NOMO-1 (cell line): ENCODE measurements around the gene FBN2.
"Not testable (repeated sequence)": the region's sequence is repeated elsewhere in the genome, so short reads cannot be mapped to it uniquely, and the experiment has no call there.

Source experiments
- DNase-seq, 2 experiments: peaks; one replicate each; lab custom pipeline; 2025; ENCODE audit not compliant: unreplicated experiment in 2 of 2; lab: John Stamatoyannopoulos, UW

FBN2 gene

DNA sequence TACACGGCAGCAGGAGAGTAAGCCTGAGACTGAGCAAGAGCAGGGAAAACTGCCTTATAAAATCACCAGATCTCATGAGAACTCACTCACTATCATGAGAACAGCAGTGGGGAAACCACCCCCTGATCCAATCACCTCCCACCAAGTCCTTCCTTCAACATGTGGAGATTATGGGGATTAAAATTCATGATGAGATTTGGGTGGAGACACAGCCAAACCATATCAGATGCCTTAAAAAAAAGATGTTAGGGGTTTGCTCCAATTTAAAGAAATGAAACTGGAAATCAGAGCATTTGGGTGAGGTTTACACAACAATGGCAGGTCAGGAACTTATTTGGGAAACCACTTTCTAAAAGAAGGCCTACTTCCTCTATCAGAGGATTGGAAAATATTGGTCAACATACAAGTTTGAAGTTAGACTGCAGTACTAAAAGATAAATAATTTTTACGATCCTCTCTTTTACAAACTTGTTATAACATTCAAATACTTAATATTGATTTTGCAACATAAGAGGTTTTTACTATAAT is 105.1 kb downstream of the FBN2 start:
- DNase-seq = peak; percentile 40 to 88

DNA sequence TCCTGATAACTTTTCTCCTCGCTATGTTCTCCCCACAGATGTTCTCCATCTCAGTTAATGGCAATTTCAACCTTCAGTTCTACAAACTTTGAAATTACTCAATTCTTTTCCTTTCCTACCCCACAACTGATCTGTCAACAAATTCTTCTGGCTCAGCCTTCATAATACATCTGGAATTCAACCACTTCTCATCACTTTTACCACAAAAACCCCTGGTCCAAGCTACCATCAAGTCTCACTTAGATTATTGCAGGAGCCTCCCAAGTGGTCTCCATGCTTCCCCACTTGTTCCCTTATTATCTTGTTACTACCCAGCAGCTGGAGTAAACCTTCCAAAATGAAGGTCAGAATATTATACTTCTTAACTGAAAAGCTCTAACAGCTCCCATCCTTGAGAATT is 110.1 kb downstream of the FBN2 start:
- DNase-seq = no peak

DNA sequence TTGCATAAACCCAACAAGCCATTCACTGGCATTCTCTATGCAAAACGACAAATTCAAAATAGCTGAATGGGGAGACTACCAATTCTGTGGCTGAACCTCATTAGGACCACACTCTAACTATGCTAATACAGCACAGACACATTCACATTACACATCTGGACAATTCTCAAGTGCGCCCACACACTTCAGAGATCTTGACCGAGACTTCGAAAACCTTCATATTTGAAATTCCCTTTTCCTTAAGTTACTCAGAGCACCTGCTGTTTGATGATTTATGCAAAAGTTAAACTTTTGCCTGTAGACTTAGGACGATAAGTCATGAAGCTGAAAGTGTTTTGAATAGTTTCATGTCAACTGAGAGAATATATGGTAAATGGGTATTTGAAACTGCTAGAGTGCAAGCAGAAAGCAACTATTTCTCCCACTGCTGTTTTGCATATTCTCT is 111.9 kb downstream of the FBN2 start:
- no peak for DNase-seq

DNA sequence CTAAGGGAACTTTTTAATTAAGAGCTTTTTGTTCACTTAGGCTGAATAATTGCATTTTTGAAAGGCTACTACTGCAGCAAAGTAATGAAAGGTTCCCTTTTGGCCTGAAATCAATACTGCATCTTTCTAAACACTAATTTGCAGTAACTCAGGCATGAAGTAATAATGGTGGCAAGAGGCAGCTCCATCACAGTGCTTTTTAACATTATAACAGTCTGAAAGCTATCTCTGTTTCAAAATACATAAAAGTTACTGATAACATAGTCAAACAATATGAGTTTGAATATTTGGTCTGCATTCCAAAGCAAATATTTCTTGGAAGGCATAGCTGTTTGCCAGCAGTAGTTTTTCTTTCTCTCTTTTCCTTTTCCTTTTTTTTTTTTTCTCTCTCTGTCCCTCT is 113.4 kb downstream of the FBN2 start:
- no peak for DNase-seq

DNA sequence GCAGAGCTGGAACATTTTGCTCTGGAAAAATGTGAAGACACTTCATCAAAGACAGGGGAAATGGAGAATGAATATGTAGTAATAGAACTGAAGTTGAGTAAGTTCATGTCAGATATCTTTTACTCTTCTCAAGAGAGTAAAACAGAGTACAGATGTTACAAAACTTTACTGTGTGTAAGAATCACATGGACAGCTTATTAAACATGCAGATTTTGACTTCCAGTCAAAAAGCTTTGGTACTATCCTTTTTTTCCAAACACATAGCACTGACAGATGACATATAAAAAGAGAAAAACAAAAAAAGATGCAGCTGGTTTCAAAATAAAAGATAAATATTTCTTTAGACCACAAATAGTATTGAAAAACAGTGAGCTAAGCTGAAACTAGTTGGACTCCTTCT is 115.4 kb downstream of the FBN2 start:
- no peak for DNase-seq

DNA sequence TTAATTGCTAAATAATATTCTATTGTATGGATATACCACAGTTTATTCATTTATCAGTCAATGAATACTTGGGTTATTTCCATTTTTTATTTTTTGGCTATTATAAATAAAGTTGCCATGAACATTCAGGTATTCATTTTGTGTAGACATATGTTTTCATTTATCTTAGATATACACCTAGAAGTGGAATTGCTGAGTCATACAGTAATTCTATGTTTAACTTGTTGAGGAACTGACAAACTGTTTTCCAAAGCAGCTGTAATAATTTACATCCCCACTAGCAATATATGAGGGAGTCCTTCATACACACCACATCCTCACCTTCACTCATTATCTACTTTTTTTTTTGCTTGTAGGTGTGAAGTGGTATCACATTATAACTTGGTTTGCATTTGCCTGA is 123.6 kb downstream of the FBN2 start:
- DNase-seq = no peak

DNA sequence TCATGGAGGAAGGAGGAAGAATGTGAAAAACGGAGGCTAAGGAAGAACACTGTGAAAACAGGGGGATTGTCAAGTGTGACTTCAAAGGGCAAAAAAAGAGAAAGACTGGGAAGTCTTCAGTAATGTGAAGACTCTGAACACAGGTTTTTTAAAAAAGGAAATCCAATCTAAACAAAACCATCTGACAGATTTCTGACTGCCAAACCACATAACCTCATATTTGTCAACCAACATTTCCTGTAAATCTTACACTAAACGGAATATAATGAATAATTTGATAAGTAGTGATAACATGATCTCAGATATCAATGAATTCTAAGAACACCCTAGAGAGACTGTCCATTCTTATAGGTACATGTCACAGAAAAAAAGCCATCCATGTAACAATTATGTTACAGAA is 124.7 kb downstream of the FBN2 start:
- no peak for DNase-seq

DNA sequence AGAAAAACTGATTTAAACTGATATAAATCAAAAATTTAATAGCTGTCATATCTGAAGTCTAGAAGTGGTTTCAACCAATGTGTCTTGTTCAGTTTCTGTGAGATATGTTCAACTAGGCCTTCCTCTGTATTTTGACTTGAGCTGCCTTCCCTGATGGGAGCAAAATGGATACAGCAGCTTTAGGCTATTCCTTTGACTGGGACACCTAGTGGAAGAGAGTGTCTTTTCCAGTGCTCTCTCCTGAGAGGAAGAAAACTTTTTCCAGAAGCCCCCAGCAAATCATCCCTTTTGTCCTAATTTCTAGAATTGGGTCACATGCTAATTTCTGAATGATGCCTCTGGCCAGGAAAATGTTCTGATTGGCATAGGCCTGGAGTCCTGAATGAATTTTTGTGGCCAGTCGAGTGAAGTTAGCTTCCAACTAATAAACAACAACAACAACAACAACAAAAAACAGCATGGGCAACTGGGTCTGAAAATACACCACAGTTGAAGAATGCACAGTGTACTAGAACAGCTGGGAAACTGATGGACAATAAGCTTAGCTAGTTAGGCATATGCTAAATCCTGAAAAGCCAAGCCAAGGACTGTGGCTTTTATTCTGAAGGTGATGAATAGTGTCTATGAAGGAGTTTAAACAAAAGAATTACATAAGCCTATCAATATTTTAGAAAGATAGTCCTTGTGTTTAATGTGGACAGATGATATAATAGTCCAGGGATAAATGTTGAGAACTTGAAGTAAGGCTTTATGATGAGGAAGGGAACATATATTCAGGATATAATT is 125.7 kb downstream of the FBN2 start:
- DNase-seq = no peak

DNA sequence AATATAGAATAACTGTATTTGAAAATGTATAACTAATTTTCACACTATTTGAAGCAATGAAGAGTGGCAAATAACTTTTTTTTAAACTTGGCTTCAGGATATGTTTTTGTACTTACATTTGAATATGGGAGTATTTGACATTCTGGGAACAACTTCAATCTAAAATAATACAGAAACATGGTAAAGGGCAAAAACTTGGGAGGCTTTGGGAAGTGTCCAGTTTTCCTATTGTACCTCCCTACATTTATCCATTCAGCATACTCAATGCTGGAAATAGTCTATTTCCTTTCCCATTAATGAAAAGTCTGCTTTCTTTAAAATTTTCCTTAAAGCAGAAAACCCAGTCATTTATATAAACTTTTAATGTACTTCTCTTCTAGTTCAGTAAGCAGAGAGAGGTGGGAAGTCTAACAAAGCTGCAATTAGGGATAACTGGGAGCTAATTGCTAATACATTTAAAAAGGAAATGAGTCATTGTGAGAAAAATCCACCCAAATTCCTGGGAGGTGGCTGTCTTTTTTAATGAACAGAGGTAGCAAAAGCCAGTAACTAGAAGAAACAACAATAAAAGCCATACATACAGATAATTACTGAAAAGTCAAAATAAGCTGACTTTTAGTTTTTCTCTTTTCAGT is 128.8 kb downstream of the FBN2 start:
- DNase-seq = no peak

DNA sequence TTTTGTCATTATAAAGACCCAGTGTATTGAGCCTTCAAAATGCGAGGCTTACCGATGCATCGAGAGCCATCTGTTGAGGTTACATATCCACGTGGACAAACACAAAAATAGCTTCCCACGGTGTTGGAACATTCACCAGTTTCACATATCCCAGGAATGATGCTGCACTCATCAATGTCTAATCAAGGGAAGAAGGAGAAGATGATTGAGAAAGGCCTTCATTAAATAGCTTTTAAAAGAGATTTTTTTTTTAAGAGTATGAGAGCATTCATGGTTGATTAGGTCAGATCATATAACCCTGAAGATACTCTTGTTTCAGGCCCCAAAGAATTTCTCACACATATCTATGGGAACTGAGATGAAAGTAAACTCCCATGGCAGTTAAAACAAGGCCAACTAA is 129.4 kb downstream of the FBN2 start:
- no peak for DNase-seq

DNA sequence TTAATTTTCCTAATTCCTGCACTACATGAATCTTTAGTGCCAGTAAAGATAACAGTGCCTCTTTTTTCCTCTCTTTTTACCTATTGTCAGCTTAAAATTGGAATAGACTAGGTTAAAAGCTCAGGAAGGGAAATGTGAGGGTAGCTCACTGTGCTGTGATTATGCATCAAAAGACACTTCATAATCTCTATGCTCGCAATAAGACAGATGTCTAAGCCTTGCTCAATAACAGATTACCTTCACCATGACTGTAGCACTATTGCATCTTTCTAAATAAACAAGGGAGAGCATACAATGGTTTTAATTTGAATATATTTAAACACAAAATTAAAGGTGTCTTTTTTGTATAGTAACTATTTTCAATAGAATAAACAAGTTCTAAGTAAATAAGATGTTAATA is 130.1 kb downstream of the FBN2 start:
- DNase-seq = no peak

DNA sequence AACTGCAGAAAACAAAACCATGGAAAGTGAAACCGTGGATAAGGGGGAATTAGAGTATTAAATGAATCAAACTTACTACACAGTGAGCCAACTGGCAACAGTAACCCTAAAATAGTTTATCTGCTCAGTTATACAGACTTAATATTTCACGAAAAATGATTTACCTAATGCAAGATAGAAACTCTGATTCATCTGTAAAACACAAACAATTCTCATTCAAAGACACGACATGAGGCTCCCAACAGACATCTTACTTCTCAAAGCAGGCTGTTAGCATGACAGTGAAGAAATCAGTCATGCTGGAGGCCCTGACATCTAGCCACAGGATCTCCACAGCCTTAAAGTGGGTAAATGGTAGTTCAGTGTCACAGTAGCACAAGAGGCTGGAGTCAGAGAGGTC is 131.2 kb downstream of the FBN2 start:
- no peak for DNase-seq

DNA sequence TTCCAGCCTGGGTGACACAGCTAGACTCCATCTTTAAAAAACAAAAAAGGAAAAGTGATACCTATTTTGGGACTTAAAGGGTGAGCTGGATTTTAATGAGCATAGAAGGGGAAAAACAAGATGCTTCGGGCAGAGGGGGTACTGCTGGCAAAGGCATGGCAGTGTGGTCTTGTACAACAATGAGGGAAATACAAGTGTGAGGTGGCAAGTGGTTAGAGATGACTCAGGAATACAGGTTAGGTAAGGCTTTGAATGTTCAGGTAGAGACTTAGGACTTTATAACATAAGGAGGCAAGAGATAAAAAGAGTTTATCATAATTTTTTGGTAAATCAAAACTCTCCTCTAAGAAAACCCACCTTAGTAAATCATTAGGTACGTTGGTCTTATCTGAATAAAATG is 132.9 kb downstream of the FBN2 start:
- DNase-seq = no peak

DNA sequence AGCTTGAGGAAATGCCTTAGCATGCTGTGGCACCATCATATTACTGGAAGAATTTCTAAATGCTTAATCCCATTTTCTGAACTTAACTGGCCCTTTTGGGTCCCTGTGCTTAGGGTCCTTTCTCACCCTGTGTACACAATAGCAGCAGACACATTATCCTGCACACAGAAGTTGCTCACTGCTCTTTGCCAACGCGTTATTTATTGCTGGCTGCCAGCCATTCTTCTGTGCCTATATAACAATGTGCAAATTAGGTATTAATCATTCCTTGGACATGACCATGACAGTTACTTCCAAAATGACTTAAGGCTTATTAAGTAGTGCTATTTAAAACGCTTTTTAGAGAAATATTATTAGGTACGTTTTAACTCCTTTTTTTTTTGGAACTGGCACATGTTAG is 134.7 kb downstream of the FBN2 start:
- no peak for DNase-seq

DNA sequence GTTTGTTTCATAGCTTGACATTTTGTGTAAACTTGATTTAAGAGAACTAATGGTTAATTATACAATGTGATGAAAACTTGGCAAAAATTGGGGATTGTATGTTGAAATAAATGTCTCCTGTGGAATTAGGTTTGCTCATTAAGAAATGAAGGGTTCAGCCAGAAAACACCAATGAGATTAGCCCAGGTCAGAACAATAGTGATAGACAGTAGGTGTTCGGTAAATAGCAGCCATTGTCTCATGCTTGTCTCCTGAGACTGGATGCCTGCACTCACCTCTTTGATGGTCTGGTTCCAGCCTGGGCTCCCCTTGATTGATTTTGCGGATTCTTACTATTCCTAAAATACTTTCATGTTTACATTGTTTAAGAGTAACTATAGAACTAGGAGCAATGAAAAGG is 135.5 kb downstream of the FBN2 start:
- DNase-seq = no peak

DNA sequence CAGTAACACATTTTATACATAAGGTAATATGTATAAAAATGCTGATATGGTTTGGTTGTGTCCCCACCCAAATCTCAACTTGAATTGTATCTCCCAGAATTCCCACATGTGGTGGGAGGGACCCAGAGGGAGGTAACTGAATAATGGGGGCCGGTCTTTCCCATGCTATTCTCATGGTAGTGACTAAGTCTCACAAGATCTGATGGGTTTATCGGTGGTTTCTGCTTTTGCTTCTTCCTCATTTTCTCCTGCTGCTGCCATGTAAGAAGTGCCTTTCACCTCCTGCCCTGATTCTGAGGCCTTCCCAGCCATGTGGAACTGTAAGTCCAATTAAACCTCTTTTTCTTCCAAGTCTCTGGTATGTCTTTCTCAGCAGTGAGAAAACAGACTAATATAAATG is 137.3 kb downstream of the FBN2 start:
- not testable (repeated sequence) for DNase-seq

DNA sequence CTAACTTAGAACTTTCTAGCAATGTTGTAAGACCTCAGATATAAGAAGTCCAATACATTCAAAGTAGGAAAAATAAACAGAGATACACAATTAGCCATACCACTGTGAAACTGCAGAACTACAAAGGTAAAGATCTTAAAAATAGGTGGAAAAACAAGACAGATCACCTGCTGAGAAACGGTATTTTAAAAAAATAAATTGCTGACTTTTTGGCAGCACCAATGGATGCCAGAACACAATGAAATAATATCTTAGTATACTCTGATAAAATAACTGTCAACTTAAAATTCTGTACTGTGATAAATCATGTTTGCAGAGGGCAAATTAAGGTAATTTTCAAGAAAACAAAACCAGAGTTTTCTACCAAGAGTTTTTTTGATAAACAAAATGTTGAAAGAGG is 138.9 kb downstream of the FBN2 start:
- no peak for DNase-seq

DNA sequence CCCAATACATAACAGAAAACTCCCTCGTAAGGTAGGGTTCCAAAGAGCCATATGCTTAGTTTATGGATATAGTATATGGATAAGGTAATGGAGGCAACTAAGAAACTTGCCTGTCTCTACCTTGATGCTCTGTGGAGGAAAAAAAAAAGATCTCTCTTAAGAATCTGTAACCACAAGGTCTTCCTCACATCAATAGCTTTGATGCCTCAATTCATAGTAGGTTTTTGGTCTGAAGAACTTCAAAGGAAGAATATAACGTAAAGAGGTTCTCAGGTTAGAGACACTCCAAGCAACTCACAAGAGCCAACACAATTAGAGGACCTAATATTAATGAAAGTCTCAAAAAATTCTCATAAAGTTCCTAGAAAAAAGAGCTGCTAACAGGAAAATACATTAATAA is 140.2 kb downstream of the FBN2 start:
- DNase-seq = no peak

DNA sequence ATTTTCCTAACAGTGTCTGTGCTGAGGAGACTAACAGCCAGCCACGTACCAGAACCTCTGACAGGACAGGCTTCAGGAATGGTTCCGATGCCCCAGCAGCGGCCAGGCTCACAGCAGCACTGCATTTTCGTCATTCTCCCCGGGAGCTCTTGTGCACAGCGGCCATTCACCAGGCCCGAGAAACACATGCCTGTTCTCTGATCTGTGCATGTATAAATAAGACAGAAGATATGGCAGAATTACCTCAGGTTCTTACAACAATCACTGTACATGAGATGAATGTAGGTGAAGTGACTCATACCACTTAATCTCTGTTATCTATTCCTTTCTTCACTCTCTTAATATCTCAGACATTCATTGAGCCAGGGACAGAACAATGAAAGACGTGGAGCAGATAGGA is 143.0 kb downstream of the FBN2 start:
- DNase-seq = no peak

DNA sequence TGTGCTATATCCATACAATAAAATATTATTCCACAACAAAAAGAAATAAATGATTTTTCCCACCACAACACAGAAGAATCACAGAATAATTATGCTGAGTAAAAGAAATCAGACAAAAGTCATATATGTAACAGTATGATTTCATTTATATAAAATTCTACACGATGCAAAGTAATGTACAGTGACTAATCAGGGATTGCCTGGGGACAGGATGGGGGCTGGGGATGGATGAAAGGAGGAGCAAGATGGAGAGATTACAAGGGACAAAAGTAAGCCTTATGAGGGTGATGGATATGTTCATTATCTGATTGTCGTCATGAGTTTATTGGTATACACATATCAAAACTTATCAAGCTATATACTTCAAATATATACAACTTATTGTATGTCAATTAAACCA is 154.0 kb downstream of the FBN2 start:
- no peak for DNase-seq

DNA sequence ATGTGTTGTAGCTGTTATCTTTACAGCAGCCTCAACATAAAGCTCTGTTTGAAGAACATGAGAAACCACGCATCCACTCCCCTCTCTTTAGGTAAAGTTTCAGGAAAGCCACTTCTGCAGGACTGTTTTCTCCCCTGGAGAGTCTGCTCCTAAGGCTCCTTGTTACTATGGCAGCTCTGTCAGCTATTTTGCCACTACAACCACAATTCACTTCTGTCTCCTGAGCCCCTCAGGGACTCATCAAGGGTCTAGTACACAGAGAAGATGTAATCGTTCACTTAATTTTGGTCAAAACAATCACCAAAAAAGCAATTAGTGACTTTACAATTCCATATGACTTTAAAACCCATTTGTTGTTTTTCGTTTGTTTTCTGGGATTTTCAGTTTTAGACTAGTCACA is 157.7 kb downstream of the FBN2 start:
- no peak for DNase-seq

DNA sequence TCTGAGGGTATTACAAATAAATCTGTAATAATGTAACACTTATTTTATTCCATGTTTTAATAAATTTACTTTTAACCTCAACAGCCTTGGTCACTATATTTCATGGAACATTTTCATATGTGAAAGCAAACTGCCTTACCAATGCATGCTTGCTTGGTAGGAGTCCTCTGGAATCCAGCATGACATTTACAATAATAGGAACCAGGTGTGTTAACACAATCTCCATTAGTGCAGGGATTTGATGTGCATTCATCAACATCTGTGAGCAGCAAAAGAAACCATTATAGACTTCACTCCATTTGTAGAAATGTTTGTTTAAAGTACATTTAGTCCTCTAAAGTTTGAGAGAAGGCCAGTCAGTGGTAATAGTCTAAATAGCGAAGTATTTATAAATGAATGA is 159.4 kb downstream of the FBN2 start:
- no peak for DNase-seq
